ENCODE data around the gene POLDIP2.

The POLDIP2 gene

GRCh38 chr17:28331891-28332420, 25.4 kb downstream of the POLDIP2 start:
- no peak for TF ChIP-seq CTCF (conservative IDR thresholded peaks at IDR 0.05; ENCODE audit: low read depth)
- DNase-seq (ENCODE audit: low spot score), result no peak
- POLR2A ChIA-PET (ENCODE audit: low non-redundant PET), result no interaction called here
- H3K27ac ChIP-seq, result peak overlapping the region; percentile 17; the same call in 1 of the 2 replicates
- CTCF ChIA-PET, result no interaction called here

GRCh38 chr17:28330671-28331070, 26.7 kb downstream of the POLDIP2 start:
- ChIA-PET POLR2A (ENCODE audit: low non-redundant PET) (no interaction called here), CTCF (no interaction called here)
- TF ChIP-seq CTCF (conservative IDR thresholded peaks at IDR 0.05; ENCODE audit: low read depth), result no peak
- H3K27ac ChIP-seq, result peak overlapping the region; percentile 17
- no peak for DNase-seq (ENCODE audit: low spot score)

GRCh38 chr17:28328325-28328724, 29.0 kb downstream of the POLDIP2 start:
- no peak for DNase-seq (ENCODE audit: low spot score)
- H3K27ac ChIP-seq, result no peak overlapping the region
- POLR2A ChIA-PET (ENCODE audit: low non-redundant PET), result no interaction called here
- no peak for TF ChIP-seq CTCF (conservative IDR thresholded peaks at IDR 0.05; ENCODE audit: low read depth)
- CTCF ChIA-PET, result interaction anchor here (0.5 to 0.7 kb wide), 3 partner anchors 14 to 102 kb away, joined by 3 read pairs; no protein-coding TSS in a partner anchor

DNA sequence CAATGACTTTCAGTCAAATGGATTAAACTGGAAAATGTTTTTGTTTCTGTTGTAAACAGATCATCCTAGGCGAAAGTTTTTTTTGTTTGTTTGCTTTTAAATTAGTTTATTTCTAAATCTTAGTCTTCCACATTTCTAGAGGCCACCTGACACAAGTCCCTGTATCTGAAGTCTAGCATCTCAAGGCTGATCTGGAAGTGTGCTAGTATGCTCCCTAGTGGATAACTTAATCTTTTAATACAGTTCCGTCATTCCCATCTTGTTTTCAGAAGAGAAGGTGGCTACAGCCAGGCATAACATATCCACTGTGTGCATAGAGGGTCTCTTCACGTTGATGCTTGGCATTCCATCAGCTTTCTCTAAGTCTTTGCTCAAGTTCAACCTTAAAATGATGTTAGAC, 29.6 kb downstream of the POLDIP2 start:
- TF ChIP-seq CTCF (conservative IDR thresholded peaks at IDR 0.05; ENCODE audit: low read depth), result no peak
- ChIA-PET POLR2A (ENCODE audit: low non-redundant PET) (no interaction called here), CTCF (interaction anchor here (0.5 kb wide), 1 partner anchor 13 kb away, joined by 3 read pairs; no protein-coding TSS in a partner anchor)
- no peak overlapping the region for H3K27ac ChIP-seq
- no peak for DNase-seq (ENCODE audit: low spot score)

- peak overlapping the region; percentile 4; the same call in 1 of the 2 replicates for H3K27ac ChIP-seq
- ChIA-PET POLR2A (ENCODE audit: low non-redundant PET) (no interaction called here), CTCF (interaction anchor here (0.6 kb wide), 1 partner anchor 58 kb away, joined by 3 read pairs; no protein-coding TSS in a partner anchor)
- TF ChIP-seq CTCF (conservative IDR thresholded peaks at IDR 0.05; ENCODE audit: low read depth), result no peak
- DNase-seq (ENCODE audit: low spot score), result no peak
Measured at GRCh38 chr17:28327031-28327607, 30.2 kb downstream of the POLDIP2 start.

GRCh38 chr17:28326114-28326513, 31.2 kb downstream of the POLDIP2 start:
- POLR2A ChIA-PET (ENCODE audit: low non-redundant PET), result no interaction called here
- no peak for TF ChIP-seq CTCF (conservative IDR thresholded peaks at IDR 0.05; ENCODE audit: low read depth)
- DNase-seq (ENCODE audit: low spot score), result no peak
- H3K27ac ChIP-seq, result no peak overlapping the region
- CTCF ChIA-PET, result interaction anchor here (0.8 to 1.1 kb wide), 3 partner anchors 48 to 140 kb away, joined by 3 to 5 read pairs (median 3); no protein-coding TSS in a partner anchor
